Caco-2 (cell line): ENCODE measurements around the gene FARP1. TPM values are rescaled to one million over a fixed set of nuclear protein-coding genes. Genes with fewer than 3 reads are reported as not detected.

Experiments used
- BruUV-seq: library from RNA; stranded (reverse); fragments of 400-500 nt; replicated peaks from 2 replicates; lab custom pipeline; 2021; lab: Mats Ljungman, UMichigan
- CTCF ChIA-PET: fragments of 300-600 bp; sonication (Branson Sonifier 250); formaldehyde crosslinking; loops from one replicate; lab custom pipeline; 2022; ENCODE audit warnings: antibody characterized with exemption; lab: Charles Lee
- POLR2A ChIA-PET: fragments of 300-600 bp; sonication (Branson Sonifier 250); formaldehyde crosslinking; loops from one replicate; lab custom pipeline; 2022; ENCODE audit warnings: antibody characterized with exemption; lab: Charles Lee
- DNase-seq, 2 experiments: peaks; one replicate each; pipeline versions ENCODE4 v3.0.0 to v3.0.0-alpha.2; 2020 to 2022
- H3K27me3 ChIP-seq: replicated peaks from 2 replicates; pipeline ENCODE4 v1.6.0; 2011; ENCODE audit warnings: low read length; ENCODE audit not compliant: control insufficient read depth, insufficient read depth
- H3K36me3 ChIP-seq: 2 replicates; pipeline ENCODE4 v1.5.1; 2011; ENCODE audit warnings: low read length; ENCODE audit not compliant: control insufficient read depth, insufficient read depth
- H3K4me1 ChIP-seq: fragments of 250-450 bp; sonication (Bioruptor Pico); 2 replicates; pipeline ENCODE4 v1.5.1; 2020; ENCODE audit warnings: mild to moderate bottlenecking
- H3K4me3 ChIP-seq: 2 replicates; pipeline ENCODE4 v1.5.1; 2011; ENCODE audit warnings: low read depth, mild to moderate bottlenecking, control low read depth, low read length
- H3K9me3 ChIP-seq: fragments of 250-450 bp; sonication (Bioruptor Pico); 2 replicates; pipeline ENCODE4 v1.5.1; 2020; ENCODE audit warnings: mild to moderate bottlenecking, moderate library complexity
- H3K27ac Mint-ChIP-seq: one replicate; pipeline ENCODE4 v1.8.0; 2022; ENCODE audit warnings: mixed read lengths; ENCODE audit not compliant: unreplicated experiment
- H3K27me3 Mint-ChIP-seq: one replicate; pipeline ENCODE4 v1.8.0; 2022; ENCODE audit warnings: mixed read lengths; ENCODE audit not compliant: insufficient read depth, unreplicated experiment
- H3K36me3 Mint-ChIP-seq: one replicate; pipeline ENCODE4 v1.8.0; 2022; ENCODE audit warnings: mild to moderate bottlenecking, mixed read lengths; ENCODE audit not compliant: insufficient read depth, unreplicated experiment
- H3K4me1 Mint-ChIP-seq: one replicate; pipeline ENCODE4 v1.8.0; 2022; ENCODE audit warnings: low read depth, mixed read lengths; ENCODE audit not compliant: unreplicated experiment
- H3K4me3 Mint-ChIP-seq: one replicate; pipeline ENCODE4 v1.8.0; 2022; ENCODE audit warnings: mild to moderate bottlenecking, moderate library complexity, mixed read lengths; ENCODE audit not compliant: unreplicated experiment
- H3K9me3 Mint-ChIP-seq: one replicate; pipeline ENCODE4 v1.8.0; 2022; ENCODE audit warnings: mixed read lengths; ENCODE audit not compliant: unreplicated experiment
- CTCF ChIP-seq, 2 experiments: fragments of 200-600 bp in 1 of 2; IDR thresholded peaks; 1 replicate in 1 of 2; 2 replicates in 1 of 2; pipeline versions ENCODE4 v1.5.1 to v1.8.0; 2011 to 2022; ENCODE audit warnings: antibody characterized with exemption in 1 of 2, control low read depth in 1 of 2, inconsistent platforms in 1 of 2, low read depth in 1 of 2, low read length in 1 of 2, mild to moderate bottlenecking in 1 of 2, moderate library complexity in 1 of 2; ENCODE audit not compliant: insufficient read depth in 1 of 2, severe bottlenecking in 1 of 2, unreplicated experiment in 1 of 2
- intact Hi-C: fragments of 100-400 bp; cut with micrococcal nuclease; formaldehyde crosslinking; loops from one replicate; pipeline ENCODE4 v1.10.0; 2022; ENCODE audit not compliant: unreplicated experiment
- total RNA-seq: library from RNA; stranded (reverse); gene quantifications from 2 replicates; pipeline ENCODE4 v1.2.3, GENCODE V29; 2022

Gene FARP1
- total RNA-seq, 1 experiment from 2014 or later = 189 TPM

GRCh38 chr13:98219685-98220084 lies 76.8 kb downstream of the FARP1 start:
- no peak for DNase-seq
- H3K4me1 ChIP-seq = no peaks in the 10 kb centered on the region
- no peaks in the 10 kb centered on the region; the same call in 1 of the 2 replicates for H3K36me3 ChIP-seq
- Mint-ChIP-seq H3K27ac (no peak overlapping the region), H3K36me3 (peaks cover 39% of the 10 kb centered on the region), H3K4me3 (no peak overlapping the region), H3K27me3 (no peaks in the 10 kb centered on the region), H3K9me3 (no peaks in the 10 kb centered on the region), H3K4me1 (no peaks in the 10 kb centered on the region)
- H3K27me3 ChIP-seq = no peaks in the 10 kb centered on the region
- no peak for TF ChIP-seq CTCF (IDR thresholded peaks at IDR 0.05; ENCODE audit: insufficient read depth in 1 of 2, low read depth in 1 of 2, low read length in 1 of 2, severe bottlenecking in 1 of 2, unreplicated experiment in 1 of 2)
- no peak overlapping the region for H3K4me3 ChIP-seq
- H3K9me3 ChIP-seq = no peaks in the 10 kb centered on the region
- POLR2A ChIA-PET = no interaction called here
- no TSS peak for BruUV-seq
- intact Hi-C loops = no loop called here
- CTCF ChIA-PET = no interaction called here

GRCh38 chr13:98220271-98220791 lies 77.4 kb downstream of the FARP1 start:
- BruUV-seq = no TSS peak
- Mint-ChIP-seq H3K9me3 (no peaks in the 10 kb centered on the region), H3K36me3 (peaks cover 40% of the 10 kb centered on the region), H3K4me3 (no peak overlapping the region), H3K27ac (no peak overlapping the region), H3K27me3 (no peaks in the 10 kb centered on the region), H3K4me1 (no peaks in the 10 kb centered on the region)
- Histone ChIP-seq H3K27me3 (no peaks in the 10 kb centered on the region), H3K9me3 (no peaks in the 10 kb centered on the region), H3K4me1 (no peaks in the 10 kb centered on the region), H3K4me3 (no peak overlapping the region), H3K36me3 (peaks cover 2% of the 10 kb centered on the region; the same call in 1 of the 2 replicates)
- no peak for DNase-seq
- TF ChIP-seq CTCF (IDR thresholded peaks at IDR 0.05; ENCODE audit: insufficient read depth in 1 of 2, low read depth in 1 of 2, low read length in 1 of 2, severe bottlenecking in 1 of 2, unreplicated experiment in 1 of 2) = no peak
- ChIA-PET CTCF (no interaction called here), POLR2A (no interaction called here)
- intact Hi-C loops = no loop called here

- no peaks in the 10 kb centered on the region for H3K4me1 Mint-ChIP-seq
- CTCF ChIA-PET = no interaction called here
- Histone ChIP-seq H3K27me3 (no peaks in the 10 kb centered on the region), H3K36me3 (peaks cover 5% of the 10 kb centered on the region), H3K9me3 (no peaks in the 10 kb centered on the region), H3K4me1 (no peaks in the 10 kb centered on the region), H3K4me3 (no peak overlapping the region)
- no peak overlapping the region for H3K27ac Mint-ChIP-seq
- intact Hi-C loops = no loop called here
- no peaks in the 10 kb centered on the region for H3K9me3 Mint-ChIP-seq
- POLR2A ChIA-PET = no interaction called here
- DNase-seq = no peak
- peaks cover 42% of the 10 kb centered on the region for H3K36me3 Mint-ChIP-seq
- TF ChIP-seq CTCF (IDR thresholded peaks at IDR 0.05; ENCODE audit: insufficient read depth in 1 of 2, low read depth in 1 of 2, low read length in 1 of 2, severe bottlenecking in 1 of 2, unreplicated experiment in 1 of 2) = no peak
- no peaks in the 10 kb centered on the region for H3K27me3 Mint-ChIP-seq
- no peak overlapping the region for H3K4me3 Mint-ChIP-seq
- no TSS peak for BruUV-seq
Observed at GRCh38 chr13:98221234-98221633, 78.3 kb downstream of the FARP1 start.
